Smooth muscle cell (in vitro differentiated cells): ENCODE data around the gene BBS9. TPM values are rescaled to one million over a fixed set of nuclear protein-coding genes. Genes with fewer than 3 reads are reported as not detected.

Experiments used
- DNase-seq: peaks from one replicate; lab custom pipeline; 2025; ENCODE audit not compliant: unreplicated experiment; lab: John Stamatoyannopoulos, UW
- H2AFZ ChIP-seq: fragments of 200-600 bp; sonication (generic); 2 replicates; pipeline ENCODE4 v1.6.0; 2016; ENCODE audit warnings: antibody characterized with exemption, low read depth, mild to moderate bottlenecking
- H3F3A ChIP-seq: fragments of 200-600 bp; sonication (generic); 2 replicates; pipeline ENCODE4 v1.6.0; 2017; ENCODE audit warnings: antibody characterized with exemption, low read depth
- H3K27ac ChIP-seq: fragments of 200-600 bp; sonication (generic); 2 replicates; pipeline ENCODE4 v1.5.1; 2016; ENCODE audit warnings: low read depth, mild to moderate bottlenecking
- H3K27me3 ChIP-seq: fragments of 200-600 bp; sonication (generic); 2 replicates; pipeline ENCODE4 v1.6.1; 2016; ENCODE audit warnings: low read depth, mild to moderate bottlenecking
- H3K36me3 ChIP-seq: fragments of 200-600 bp; sonication (generic); 2 replicates; pipeline ENCODE4 v1.5.1; 2016; ENCODE audit warnings: low read depth
- H3K4me1 ChIP-seq: fragments of 200-600 bp; sonication (generic); 2 replicates; pipeline ENCODE4 v1.5.1; 2016; ENCODE audit warnings: low read depth
- H3K4me2 ChIP-seq: fragments of 200-600 bp; sonication (generic); 2 replicates; pipeline ENCODE4 v1.6.0; 2016; ENCODE audit warnings: mild to moderate bottlenecking
- H3K4me3 ChIP-seq: fragments of 200-600 bp; sonication (generic); 2 replicates; pipeline ENCODE4 v1.5.1; 2016; ENCODE audit warnings: mild to moderate bottlenecking
- H3K79me2 ChIP-seq: fragments of 200-600 bp; sonication (generic); 2 replicates; pipeline ENCODE4 v1.6.0; 2016; ENCODE audit warnings: low read depth, mild to moderate bottlenecking
- H3K9ac ChIP-seq: fragments of 200-600 bp; sonication (generic); 2 replicates; pipeline ENCODE4 v1.6.0; 2016; ENCODE audit warnings: low read depth
- H3K9me3 ChIP-seq: fragments of 200-600 bp; sonication (generic); replicated peaks from 2 replicates; pipeline ENCODE4 v1.5.1; 2016; ENCODE audit warnings: low read depth
- H4K20me1 ChIP-seq: fragments of 200-600 bp; sonication (generic); 2 replicates; pipeline ENCODE4 v1.6.0; 2016; ENCODE audit warnings: low read depth
- WGBS: methylation state at CpG from one replicate; pipeline ENCODE4 v1.1.7; 2016; ENCODE audit warnings: low lambda C conversion rate; 5-methylcytosine and 5-hydroxymethylcytosine counted together
- polyA plus RNA-seq: library from polyadenylated mRNA; unstranded; fragments of >200 nt; fragmentation: Nextera tagmentation; extraction: Ambion mirVana; gene quantifications from 2 replicates; pipeline ENCODE4 v1.2.1, GENCODE V29; 2016
- total RNA-seq: library from RNA; depleted of rRNA; stranded (reverse); fragments of >200 nt; gene quantifications from 2 replicates; pipeline ENCODE4 v1.2.3, GENCODE V29; 2014
- TF ChIP-seq, protein P1 (sequence below): fragments of 200-600 bp; sonication (generic); IDR thresholded peaks from 2 replicates; pipeline ENCODE4 v1.5.1; 2017; ENCODE audit warnings: borderline replicate concordance, mild to moderate bottlenecking, antibody characterized with exemption; ENCODE audit not compliant: insufficient read depth, poor library complexity, severe bottlenecking

BBS9 gene
- total RNA-seq (19.6 and 25.5 TPM in 2 replicates), polyA plus RNA-seq (12.8 and 13.4 TPM in 2 replicates)

DNA sequence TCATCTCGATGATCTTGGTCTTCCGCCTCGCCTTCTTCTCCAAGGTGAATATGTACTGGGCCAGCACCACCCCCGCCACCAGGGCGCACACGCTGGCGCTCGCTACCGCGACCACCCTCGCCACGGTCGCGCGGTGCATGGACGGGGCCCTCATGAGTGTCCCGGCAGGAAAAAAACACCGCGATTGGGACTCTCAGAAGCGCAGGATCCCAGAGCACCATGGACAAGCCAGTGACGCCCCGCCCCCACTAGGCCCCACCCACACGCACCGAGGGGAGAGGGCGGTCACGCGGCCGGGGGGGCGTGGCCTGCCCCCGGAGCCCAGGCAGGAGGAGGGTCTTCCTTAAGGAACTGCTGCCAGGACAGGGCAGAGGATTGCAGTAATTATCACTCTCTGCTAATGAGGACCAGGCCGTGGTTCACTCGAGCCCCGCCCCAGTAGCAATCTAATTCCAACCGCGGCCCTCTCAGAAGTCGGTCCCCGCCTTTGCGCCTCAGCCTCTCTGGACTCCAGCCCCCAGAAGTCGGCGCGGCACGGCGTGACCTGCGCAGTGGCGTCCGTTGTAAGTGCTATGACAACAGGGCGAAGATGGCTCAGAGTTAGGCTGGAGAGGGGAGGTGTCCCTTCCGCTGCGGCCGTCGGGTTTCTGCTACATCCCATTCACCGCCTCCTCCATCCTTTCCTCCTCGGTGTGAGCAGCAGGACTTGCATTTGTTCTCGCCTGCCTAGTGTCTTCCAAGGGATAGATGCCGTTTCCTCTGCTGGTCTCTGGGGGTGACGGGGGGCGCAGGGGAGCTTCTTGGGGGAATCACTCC lies at the start of gene BBS9:
BBS9 (plus strand) TSS at position 575 of the 816 bp plus-strand sequence. CDS start 16,689 bp downstream, outside the sequence.
- H2AFZ ChIP-seq, result peak within 1 kb of the TSS; percentile 99
- H3K9ac ChIP-seq, result peak within 1 kb of the TSS; percentile 44
- peaks cover 24% of the 10 kb centered on the region for H3K79me2 ChIP-seq
- H3K9me3 ChIP-seq, result no peaks in the 10 kb centered on the region
- WGBS, result under 1% methylated on average over 57 of the region's 57 CpGs
- H3K4me1 ChIP-seq, result peaks cover 20% of the 10 kb centered on the region
- TF ChIP-seq, protein P1, sequence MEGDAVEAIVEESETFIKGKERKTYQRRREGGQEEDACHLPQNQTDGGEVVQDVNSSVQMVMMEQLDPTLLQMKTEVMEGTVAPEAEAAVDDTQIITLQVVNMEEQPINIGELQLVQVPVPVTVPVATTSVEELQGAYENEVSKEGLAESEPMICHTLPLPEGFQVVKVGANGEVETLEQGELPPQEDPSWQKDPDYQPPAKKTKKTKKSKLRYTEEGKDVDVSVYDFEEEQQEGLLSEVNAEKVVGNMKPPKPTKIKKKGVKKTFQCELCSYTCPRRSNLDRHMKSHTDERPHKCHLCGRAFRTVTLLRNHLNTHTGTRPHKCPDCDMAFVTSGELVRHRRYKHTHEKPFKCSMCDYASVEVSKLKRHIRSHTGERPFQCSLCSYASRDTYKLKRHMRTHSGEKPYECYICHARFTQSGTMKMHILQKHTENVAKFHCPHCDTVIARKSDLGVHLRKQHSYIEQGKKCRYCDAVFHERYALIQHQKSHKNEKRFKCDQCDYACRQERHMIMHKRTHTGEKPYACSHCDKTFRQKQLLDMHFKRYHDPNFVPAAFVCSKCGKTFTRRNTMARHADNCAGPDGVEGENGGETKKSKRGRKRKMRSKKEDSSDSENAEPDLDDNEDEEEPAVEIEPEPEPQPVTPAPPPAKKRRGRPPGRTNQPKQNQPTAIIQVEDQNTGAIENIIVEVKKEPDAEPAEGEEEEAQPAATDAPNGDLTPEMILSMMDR, result peak; percentile 5
- no peaks in the 10 kb centered on the region for H4K20me1 ChIP-seq
- H3K36me3 ChIP-seq, result no peaks in the 10 kb centered on the region
- no peaks in the 10 kb centered on the region for H3K27me3 ChIP-seq
- peak; percentile 99 for DNase-seq
- H3K27ac ChIP-seq, result peak within 1 kb of the TSS; percentile 43
- H3K4me3 ChIP-seq, result peak within 1 kb of the TSS; percentile 78
- peak within 1 kb of the TSS; percentile 93 for H3K4me2 ChIP-seq
- H3F3A ChIP-seq, result peaks cover 3% of the 10 kb centered on the region

DNA sequence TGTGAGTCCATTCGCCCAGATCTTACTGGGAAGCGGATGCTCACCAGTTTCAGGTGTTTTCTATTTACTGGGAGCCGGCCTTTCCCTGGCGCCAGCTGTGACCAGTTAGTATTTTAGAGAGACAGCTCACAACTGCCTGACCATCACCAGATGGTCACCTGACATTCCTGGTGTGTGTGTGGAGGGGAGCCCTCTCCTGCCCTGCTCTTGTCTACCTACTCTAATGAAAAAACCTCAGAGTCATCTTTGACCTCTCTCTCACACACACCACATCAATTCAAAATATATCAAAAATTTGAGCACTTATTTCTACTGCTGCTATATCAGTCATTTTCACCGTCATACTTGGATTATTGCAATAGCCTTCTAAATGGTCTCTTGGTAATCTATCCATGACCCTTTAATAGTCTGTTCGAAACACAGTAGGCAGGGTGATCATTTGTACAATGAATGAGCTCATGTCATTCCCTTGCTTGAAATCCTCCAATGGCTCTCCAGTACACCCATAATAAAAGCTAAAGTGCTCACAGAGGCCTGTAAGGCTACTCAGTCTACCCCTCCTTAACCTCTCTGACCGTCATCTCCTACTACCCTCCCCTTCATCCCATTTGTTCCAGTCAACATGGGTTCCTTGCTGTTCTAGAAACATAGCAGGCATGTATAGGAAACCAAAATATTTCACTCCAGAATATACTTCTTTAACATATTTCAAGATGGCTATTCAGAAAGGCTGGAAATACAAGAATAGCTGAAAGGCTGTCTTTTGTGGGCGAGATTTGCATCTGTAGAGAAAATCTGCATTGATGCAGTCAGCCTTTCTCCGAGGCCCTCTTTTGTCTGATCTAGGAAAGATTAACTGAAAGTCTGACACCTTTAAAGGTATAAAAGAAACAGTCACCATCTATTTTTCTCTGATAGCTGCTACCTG lies 49.3 kb upstream of the BBS9 start:
- no peaks in the 10 kb centered on the region for H4K20me1 ChIP-seq

DNA sequence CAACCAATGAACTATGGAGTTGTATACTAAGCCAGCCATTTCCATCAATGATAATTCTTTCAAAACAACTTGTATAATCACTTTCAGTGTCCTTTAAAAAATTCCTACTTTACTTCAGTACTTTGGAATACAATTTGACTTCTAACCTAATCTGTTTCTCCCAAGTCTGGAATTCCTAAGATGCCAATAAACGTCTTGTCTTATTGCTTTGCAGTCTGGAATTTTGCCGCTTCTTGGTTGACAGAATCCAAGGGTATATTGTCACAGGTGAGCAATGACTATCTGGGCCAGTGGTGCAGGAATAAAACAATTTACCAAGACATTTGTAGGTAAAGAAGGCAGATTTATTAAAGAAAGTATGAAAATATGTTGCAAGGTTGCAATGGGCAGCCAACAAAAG lies 42.0 kb upstream of the BBS9 start:
- H2AFZ ChIP-seq, result no peak overlapping the region
- no peak overlapping the region for H3K4me3 ChIP-seq
- H3K27me3 ChIP-seq, result no peaks in the 10 kb centered on the region
- H3K4me1 ChIP-seq, result no peaks in the 10 kb centered on the region
- no peaks in the 10 kb centered on the region for H3K36me3 ChIP-seq
- no peak overlapping the region for H3K27ac ChIP-seq
- H4K20me1 ChIP-seq, result no peaks in the 10 kb centered on the region
- 34% methylated on average over 2 of the region's 2 CpGs for WGBS
- no peaks in the 10 kb centered on the region for H3F3A ChIP-seq
- no peak overlapping the region for H3K9ac ChIP-seq
- H3K4me2 ChIP-seq, result no peak overlapping the region
- H3K79me2 ChIP-seq, result no peaks in the 10 kb centered on the region
- no peak for DNase-seq
- H3K9me3 ChIP-seq, result no peaks in the 10 kb centered on the region
- TF ChIP-seq, protein P1, result no peak

More for the DNA sequence above, 49.3 kb upstream of the BBS9 start:
- H3K79me2 ChIP-seq, result no peaks in the 10 kb centered on the region
- H3K27me3 ChIP-seq, result peaks cover 14% of the 10 kb centered on the region
- no peak overlapping the region for H3K4me2 ChIP-seq
- no peak overlapping the region for H3K4me3 ChIP-seq
- H2AFZ ChIP-seq, result no peak overlapping the region
- H3K9me3 ChIP-seq, result no peaks in the 10 kb centered on the region
- H3K27ac ChIP-seq, result no peak overlapping the region
- no peaks in the 10 kb centered on the region for H3K4me1 ChIP-seq
- no peaks in the 10 kb centered on the region for H3K36me3 ChIP-seq
- TF ChIP-seq, protein P1, result no peak
- no peak overlapping the region for H3K9ac ChIP-seq
- WGBS, result 89% methylated on average over 9 of the region's 9 CpGs
- no peaks in the 10 kb centered on the region for H3F3A ChIP-seq
- DNase-seq, result no peak
